Superior temporal gyrus (tissue), 1 donor: ENCODE results near the gene OTOS.

Experiments
- DNase-seq: peaks from one replicate; pipeline ENCODE4 v3.0.0-alpha.2; 2016; ENCODE audit errors: extremely low spot score

The OTOS gene

GRCh38 chr2:240140511-240140910, at the start of gene OTOS:
Gene OTOS, minus strand, starts transcription at chr2:240140658. Its CDS starts 332 bp downstream, at chr2:240140326.
- no peak for DNase-seq

DNA sequence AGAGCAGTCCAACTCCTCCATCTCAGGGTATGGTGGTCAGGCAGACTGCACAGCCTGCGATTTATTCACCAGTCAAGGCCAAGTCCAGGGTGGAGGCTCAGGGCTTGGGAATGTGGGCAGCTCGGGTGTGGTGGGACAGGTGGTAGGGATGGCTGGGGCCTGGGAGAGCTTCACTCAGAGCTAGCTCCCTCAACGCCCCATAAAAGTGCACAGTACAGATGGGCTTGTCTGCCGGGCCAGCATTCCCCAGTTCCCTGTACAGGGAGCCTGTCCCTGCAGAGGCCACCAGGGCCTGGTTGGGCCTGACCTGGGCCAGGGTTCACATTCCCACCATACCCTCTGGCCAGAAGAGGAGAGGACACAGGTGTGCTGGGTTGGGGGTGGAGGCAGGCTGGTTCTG, 49.2 kb upstream of the OTOS start:
- DNase-seq = no peak

GRCh38 chr2:240187989-240188590, 47.6 kb upstream of the OTOS start:
- no peak for DNase-seq

- DNase-seq = no peak
Observed at GRCh38 chr2:240186191-240186725, 45.8 kb upstream of the OTOS start.

GRCh38 chr2:240184656-240185055, 44.2 kb upstream of the OTOS start:
- DNase-seq = no peak

- DNase-seq = no peak
Observed at GRCh38 chr2:240183875-240184590, 43.6 kb upstream of the OTOS start.

DNA sequence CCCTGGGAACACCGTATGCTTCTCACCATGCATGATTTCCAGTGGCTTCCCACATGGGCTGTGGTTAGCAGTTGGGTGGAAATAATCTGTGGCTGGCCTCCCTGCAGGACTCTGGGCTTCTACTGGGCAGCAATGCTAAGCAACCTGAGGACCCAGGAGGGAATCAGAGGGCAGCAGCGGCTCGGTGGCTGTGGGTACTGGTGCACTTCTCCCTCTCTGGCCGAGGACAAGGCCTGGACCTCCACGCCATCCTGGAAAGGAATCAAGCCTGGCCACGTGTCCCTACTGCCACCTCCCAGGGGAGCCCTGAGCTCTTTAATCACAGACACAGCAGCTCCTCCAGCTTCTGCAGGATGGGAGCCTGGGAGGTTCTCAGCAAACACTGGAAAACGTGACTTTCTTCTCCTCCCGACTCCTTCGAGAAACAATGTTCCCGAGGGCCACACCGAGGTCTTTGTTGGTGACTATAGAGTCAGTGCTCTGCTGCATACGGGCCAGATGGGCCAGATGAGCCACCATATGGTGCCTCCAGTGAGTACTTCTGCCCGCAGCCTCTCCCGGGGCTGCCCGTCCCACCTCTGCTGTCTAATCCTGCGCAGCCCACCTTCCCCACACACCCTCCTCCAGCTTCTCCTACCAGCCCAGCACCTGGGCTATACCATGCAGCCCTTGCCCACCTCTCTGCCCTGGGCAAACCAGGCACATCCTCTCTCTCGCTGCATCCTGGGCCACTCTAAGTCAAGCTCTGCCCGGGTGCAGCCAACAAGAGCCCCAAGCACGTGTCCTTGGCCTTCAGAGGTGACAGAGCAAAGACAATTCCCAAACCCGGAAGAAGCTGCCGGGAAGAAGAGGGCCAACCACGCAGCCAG, 42.8 kb upstream of the OTOS start:
- no peak for DNase-seq

DNA sequence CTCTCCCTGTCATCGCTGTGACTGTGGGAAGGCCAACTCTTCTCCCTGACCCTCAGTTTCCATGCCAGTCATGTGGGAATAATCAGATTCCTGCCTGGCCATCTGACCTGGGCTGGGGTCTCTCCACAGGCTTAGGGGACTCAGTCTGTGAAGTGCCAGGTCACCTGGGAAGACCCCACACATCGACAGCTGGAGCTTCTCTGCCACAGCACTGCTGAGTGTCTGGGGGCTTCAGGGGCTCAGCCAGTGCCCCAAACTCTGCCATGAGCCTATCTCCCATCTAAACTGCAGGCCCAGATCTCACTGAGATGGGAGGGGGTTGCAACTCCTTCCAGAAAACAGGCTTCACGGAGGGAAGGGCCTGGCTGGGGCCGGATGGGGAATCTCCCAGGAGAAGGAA, 42.0 kb upstream of the OTOS start:
- DNase-seq = no peak

DNA sequence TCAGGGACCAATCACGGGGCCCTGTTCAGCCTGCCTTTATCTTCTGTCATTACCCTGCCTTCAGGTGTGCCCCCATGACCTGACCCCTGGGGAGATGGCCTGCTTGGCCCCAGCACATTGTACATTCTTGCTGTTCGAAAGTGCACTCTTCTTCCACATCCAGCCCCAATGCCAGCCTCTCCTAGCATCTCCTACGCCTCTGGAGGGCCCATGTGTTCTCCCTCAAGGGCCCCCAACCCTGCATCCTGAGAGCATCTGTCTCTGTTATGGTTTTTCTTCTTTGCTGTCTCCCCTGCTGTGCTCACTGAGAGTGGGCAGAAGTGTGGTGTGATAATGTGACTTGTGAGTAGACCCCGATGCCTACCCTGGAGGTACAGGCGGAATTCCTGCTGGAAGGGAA, 41.5 kb upstream of the OTOS start:
- no peak for DNase-seq

GRCh38 chr2:240179941-240180666, 39.6 kb upstream of the OTOS start:
- DNase-seq = no peak

DNA sequence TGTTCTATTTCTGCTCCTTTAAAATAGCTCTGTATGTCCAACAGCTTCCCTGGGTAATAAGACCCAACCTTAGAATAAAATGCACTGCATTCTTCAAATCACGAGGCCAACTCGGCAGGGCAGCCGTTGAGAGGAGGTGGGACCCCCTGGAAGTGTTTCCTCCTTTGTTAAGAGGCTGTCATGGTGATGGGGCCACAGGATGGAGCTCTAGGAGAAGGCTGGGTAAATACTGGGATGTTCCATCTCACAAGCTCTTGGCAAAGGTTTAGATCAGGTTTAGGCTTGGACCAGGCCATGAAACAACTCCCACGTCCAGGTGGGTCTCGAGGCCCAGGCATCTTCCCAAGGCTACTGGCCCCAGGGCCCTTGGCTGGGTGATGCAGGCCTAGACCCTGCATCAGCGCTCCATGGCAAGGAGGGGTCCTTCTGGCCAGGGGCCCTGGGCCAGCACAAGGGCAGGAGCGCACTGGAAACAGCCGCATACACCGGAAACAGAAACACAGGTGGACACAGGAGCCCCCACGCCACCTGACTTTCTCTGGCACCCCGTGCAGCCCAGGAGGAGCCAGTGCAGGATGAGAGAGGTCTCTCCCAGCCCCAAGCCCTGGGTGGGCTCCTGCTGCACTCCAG, 38.8 kb upstream of the OTOS start:
- DNase-seq = no peak

GRCh38 chr2:240178564-240178963, 38.1 kb upstream of the OTOS start:
- no peak for DNase-seq

DNA sequence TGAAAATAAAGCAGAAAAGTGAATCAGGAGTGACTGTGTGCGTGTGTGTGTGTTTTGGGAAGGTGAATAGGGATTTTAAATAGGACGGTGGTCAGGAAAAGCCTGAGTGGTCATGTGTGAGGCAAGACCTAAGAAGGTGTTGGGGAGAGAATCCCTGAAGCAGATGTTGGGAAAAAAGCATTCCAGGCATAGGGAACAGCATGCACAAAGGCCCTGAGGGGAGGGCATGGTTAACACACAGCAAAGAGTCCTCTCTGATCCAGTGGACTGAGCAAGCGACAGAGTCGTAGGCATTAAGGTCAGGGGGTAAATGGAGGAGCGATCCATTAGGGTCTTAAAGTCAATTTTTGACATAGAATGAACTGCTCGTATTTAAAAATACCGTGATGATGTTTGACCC, 34.0 kb upstream of the OTOS start:
- no peak for DNase-seq

DNA sequence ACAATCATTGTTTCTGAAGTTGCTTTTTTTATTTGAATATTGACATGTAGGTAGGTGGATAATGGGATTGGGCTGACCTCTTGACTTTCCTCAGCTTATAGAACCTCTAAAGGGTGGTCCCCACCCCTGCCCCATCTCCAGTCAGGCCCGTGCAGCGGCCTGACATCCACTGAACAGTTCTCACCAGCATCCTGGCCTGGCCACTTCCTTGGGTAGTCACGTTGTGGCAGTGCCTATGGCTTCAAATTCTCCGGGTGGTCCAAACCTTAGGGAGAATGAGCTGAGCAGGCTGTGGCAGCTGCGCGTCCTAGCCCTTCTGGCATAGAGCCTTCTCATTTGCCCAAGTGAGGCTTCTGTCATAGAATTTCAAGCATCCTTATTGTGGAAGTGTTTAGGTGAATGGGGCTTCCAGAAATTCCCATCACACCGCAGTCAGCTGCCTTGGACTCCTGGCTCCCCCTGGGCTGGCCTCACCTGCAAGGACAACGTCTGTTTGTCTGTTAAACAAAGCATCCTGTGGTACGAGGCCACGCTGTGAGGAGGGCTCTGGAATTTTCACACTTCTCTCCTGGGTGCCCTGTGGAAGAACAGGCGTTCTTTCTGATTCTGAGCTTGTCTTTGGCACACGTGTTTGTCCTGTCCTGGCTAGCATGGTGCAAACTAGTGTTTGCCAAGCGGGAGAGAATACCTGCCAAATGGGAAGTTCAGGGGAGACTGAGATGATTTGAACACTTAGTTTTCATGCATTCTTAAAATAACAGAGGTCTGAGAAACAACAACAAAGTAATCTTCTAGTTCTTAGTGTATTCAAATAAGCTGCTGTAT, 31.8 kb upstream of the OTOS start:
- no peak for DNase-seq

DNA sequence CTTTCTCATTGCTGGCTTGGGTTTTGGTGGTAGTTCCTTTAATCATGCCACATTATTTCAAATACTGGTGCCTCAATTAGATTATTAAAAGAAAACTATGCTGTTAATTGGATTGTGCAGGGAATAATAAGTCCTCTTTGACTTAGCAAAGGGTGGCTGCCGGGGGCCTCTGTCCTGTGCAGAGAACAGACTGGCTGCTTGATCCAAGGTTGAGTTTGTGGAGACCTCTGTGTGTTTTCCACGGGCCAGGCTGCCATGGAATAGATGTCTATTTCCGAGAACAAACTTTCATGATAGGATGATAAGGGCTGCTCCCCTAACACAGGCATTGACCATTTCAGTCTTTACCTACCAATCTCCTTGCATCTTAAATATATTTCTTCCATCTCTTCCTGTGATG, 30.4 kb upstream of the OTOS start:
- no peak for DNase-seq

- DNase-seq = no peak
Observed at GRCh38 chr2:240170354-240170735, 29.9 kb upstream of the OTOS start.

DNA sequence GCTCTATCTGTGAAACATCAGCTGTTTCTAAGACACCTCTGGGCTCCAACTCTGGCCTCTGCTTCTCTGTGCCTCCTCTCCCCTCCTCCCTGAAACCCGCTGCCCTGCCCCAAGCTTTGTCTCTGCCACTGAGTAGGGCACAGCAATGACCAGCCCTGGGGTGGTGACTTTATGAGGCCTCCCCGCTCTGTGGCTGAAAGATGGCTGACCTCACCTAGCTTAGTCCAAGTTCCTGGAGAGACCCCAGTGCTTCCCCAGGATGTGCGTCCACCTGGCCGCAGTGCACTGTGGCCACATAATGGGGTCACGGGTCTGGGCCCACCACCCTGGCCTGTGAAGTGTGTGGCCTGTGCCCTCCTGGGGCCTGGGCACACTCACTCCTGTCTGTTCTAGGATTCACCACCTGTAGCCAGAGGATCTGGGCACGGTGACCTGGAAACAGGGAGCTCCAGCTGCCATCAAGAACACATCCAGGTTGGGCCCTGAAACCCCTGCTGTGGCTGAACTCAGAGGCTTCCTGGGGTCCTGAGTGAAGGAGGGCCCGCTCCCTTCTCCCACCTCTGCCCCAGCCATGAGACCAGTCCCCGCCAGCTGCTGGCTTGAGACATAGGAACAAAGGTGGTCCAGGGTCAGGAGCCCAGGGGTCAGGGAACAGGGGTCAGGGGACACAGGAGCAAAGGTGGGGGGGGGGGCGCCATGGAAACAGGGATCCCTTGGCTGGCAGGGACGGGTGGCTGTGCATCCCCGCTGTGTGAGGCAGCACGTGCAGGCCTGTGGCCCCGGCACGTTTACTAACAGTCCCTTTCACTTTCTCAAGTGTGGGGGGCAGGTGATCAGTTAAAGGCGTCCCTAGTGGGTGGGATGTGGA, 29.3 kb upstream of the OTOS start:
- no peak for DNase-seq

DNA sequence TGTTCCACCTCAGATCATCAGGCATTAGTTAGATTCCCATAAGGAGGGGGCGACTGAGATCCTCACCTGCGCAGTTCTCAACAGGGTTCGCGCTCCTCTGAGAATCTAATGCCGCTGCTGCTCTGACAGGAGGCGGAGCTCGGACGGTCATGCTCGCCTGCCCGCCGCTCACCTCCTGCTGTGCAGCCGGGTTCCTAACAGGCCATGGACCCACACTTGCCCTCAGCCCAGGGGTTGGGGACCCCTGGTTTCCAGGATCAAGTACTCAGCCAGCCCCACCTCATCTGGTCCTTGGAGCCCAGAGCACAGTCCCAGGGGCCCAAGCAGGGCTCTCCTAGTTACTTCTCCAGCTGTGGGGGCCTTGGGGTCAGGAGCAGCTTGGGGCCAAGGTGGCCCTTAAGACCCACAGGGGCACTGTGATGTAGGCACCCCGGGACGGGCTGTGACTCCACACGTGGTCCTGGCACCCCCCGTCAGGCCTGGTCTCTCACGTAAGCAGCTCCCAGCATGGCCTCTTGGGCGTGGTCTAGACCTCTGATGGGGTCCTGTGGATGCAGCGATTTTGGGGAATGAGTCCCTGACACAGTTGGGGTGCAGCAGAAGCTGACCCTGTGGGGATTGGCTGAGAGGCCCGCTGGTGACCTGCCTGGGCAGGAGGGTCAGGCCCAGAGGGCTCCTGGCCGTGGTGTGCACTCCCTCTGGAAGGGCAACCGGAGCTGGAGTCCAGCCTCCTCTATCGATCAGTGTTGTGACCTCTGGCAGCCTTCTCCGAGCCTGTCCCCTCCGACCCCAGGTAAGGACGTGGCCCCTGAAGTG, 28.3 kb upstream of the OTOS start:
- DNase-seq = no peak

GRCh38 chr2:240168041-240168440, 27.6 kb upstream of the OTOS start:
- DNase-seq = no peak
